ENCODE results near the gene ARID1B. TPM values are rescaled to one million over a fixed set of nuclear protein-coding genes. Genes with fewer than 3 reads are reported as not detected.

Gene ARID1B
- total and polyA plus RNA-seq, 9 of the 15 experiments (the other 6 are each of a cell fraction or from before 2014, with no cell fraction given): 12.5 to 50.5 (median 25.8) TPM

DNA sequence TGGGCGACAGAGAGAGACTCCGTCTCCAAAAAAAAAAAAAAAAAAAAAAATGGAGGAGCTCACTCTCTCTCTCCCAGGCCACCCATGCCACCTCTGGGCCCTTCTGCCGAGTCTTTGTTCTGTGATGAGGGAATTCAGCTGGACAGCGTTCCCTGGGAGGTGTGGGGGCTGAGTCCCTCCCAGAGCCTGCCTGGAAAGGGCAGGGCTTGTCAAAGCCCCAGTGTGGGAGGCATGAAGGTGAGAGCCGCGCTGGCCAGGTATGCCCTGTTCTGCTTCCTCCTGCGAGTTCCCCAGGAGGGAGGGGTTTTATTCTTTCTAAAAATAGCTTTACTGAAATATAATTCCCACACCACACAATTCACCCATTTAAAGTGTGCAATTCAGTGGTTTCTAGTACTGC, 476.5 kb downstream of the ARID1B start:
- ATAC-seq: no peak
- in situ Hi-C loops (cut with MboI) (no loop called here), intact Hi-C loops (cut with micrococcal nuclease) (no loop called here)
- Histone ChIP-seq H3K36me3 (ENCODE audit: control insufficient read depth, insufficient read depth, low read length) (no peaks in the 10 kb centered on the region), H3K27me3 (ENCODE audit: control insufficient read depth in 2 of 2, insufficient read depth in 2 of 2, low read length in 2 of 2) (peaks cover 47 to 68% of the 10 kb centered on the region in 2 experiments), H3K27ac (ENCODE audit: extremely low read depth, low read depth, low read length) (no peak overlapping the region), H2AFZ (ENCODE audit: low read depth, low read length) (no peak overlapping the region), H3K9ac (ENCODE audit: insufficient read depth in 1 of 2, low read depth in 2 of 2, low read length in 2 of 2) (peak overlapping the region in 1 of 2 experiments; percentile 55; a peak in 1 of 4 replicates), H3K4me2 (ENCODE audit: insufficient read depth, low read length) (no peak overlapping the region), H3K79me2 (ENCODE audit: control insufficient read depth, insufficient read depth, low read length) (no peaks in the 10 kb centered on the region), H4K20me1 (replicated peaks; ENCODE audit: control insufficient read depth, insufficient read depth, low read length) (no peaks in the 10 kb centered on the region), H3K9me3 (replicated peaks; ENCODE audit: control insufficient read depth, insufficient read depth, low read depth, low read length) (no peaks in the 10 kb centered on the region), H3K9me1 (ENCODE audit: control insufficient read depth, insufficient read depth, low read length) (no peaks in the 10 kb centered on the region), H3K4me1 (replicated peaks in 1 of 2; ENCODE audit: control insufficient read depth in 2 of 2, insufficient read depth in 2 of 2, low read length in 2 of 2) (peaks cover 0 to 1% of the 10 kb centered on the region in 2 experiments; a peak in 2 of 5 replicates), H3K4me3 (no peak overlapping the region)
- no TSS peak for BruUV-seq (replicated peaks)
- TF ChIP-seq IFI16 (CRISPR knock-in tag; IDR thresholded peaks at IDR 0.05) (no peak), ZNF23 (CRISPR knock-in tag; IDR thresholded peaks at IDR 0.05) (no peak), RBM34 (IDR thresholded peaks at IDR 0.05; ENCODE audit: borderline replicate concordance, insufficient read depth, low read length) (no peak), ZNF668 (CRISPR knock-in tag; IDR thresholded peaks at IDR 0.05) (no peak), E2F3 (CRISPR knock-in tag; IDR thresholded peaks at IDR 0.05) (no peak), ZNF24 (IDR thresholded peaks at IDR 0.05) (no peak)
- TF ChIP-seq, protein P1, sequence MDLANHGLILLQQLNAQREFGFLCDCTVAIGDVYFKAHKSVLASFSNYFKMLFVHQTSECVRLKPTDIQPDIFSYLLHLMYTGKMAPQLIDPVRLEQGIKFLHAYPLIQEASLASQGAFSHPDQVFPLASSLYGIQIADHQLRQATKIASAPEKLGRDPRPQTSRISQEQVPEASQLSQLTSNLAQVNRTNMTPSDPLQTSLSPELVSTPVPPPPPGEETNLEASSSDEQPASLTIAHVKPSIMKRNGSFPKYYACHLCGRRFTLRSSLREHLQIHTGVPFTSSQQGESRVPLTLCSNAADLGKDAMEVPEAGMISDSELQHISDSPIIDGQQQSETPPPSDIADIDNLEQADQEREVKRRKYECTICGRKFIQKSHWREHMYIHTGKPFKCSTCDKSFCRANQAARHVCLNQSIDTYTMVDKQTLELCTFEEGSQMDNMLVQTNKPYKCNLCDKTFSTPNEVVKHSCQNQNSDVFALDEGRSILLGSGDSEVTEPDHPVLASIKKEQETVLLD (IDR thresholded peaks at IDR 0.05): no peak
- FAIRE-seq: no peak
- no peak for DNase-seq (ENCODE audit: extremely low read depth in 1 of 4, low spot score in 3 of 4)
- 12% methylated on average over 6 of the region's 7 CpGs for WGBS (ENCODE audit: insufficient coverage, low coverage, missing lambda C conversion rate)
- ChIA-PET POLR2A (interaction anchor here (0.6 to 0.7 kb wide), 2 partner anchors 13 to 717 kb away, joined by 3 read pairs; no protein-coding TSS in a partner anchor), CTCF (ENCODE audit: low intra/inter-chr PET ratio) (no interaction called here)
